WTC11 (cell line): ENCODE measurements around the gene RPTOR. TPM values are rescaled to one million over a fixed set of nuclear protein-coding genes. Genes with fewer than 3 reads are reported as not detected.

Source experiments
- ATAC-seq: fragments of 200-7000 bp; cut with Tn5 transposase; 2 replicates; pipeline ENCODE4 v1.10.0; 2021; ENCODE audit warnings: mild to moderate bottlenecking, moderate library complexity
- CTCF ChIA-PET: fragments of 300-600 bp; sonication (Branson Sonifier 250); formaldehyde crosslinking; loops from one replicate; lab custom pipeline; 2021; ENCODE audit warnings: antibody characterized with exemption; lab: Charles Lee
- POLR2A ChIA-PET: fragments of 350-600 bp; sonication (Branson Sonifier 250); formaldehyde crosslinking; loops from one replicate; lab custom pipeline; 2021; ENCODE audit warnings: antibody characterized with exemption; lab: Charles Lee
- DNase-seq: peaks from one replicate; pipeline ENCODE4 v3.0.0; 2021; ENCODE audit warnings: low spot score
- H3K27ac Mint-ChIP-seq: 2 replicates; pipeline ENCODE4 v1.8.0; 2021; ENCODE audit warnings: mixed read lengths
- H3K27me3 Mint-ChIP-seq: 2 replicates; pipeline ENCODE4 v1.8.0; 2021; ENCODE audit warnings: low read depth, mild to moderate bottlenecking, moderate library complexity, mixed read lengths
- H3K36me3 Mint-ChIP-seq: 2 replicates; pipeline ENCODE4 v1.8.0; 2021; ENCODE audit warnings: mixed read lengths
- H3K4me1 Mint-ChIP-seq: 2 replicates; pipeline ENCODE4 v1.8.0; 2022; ENCODE audit warnings: mixed read lengths
- H3K4me3 Mint-ChIP-seq: 2 replicates; pipeline ENCODE4 v1.8.0; 2021; ENCODE audit warnings: mild to moderate bottlenecking, moderate library complexity, mixed read lengths
- H3K9me3 Mint-ChIP-seq: 2 replicates; pipeline ENCODE4 v1.8.0; 2021; ENCODE audit warnings: mixed read lengths
- E2F1 ChIP-seq: sonication (generic); formaldehyde crosslinking; IDR thresholded peaks from 2 replicates; pipeline ENCODE4 v1.8.0; 2022; ENCODE audit warnings: mild to moderate bottlenecking, missing genetic modification reagents
- IRF1 ChIP-seq: sonication (generic); formaldehyde crosslinking; IDR thresholded peaks from 2 replicates; pipeline ENCODE4 v1.8.0; 2023; ENCODE audit warnings: missing genetic modification reagents
- JUN ChIP-seq: sonication (generic); formaldehyde crosslinking; IDR thresholded peaks from 2 replicates; pipeline ENCODE4 v1.8.0; 2023; ENCODE audit warnings: mild to moderate bottlenecking, missing genetic modification reagents
- MAX ChIP-seq: sonication (generic); formaldehyde crosslinking; IDR thresholded peaks from 2 replicates; pipeline ENCODE4 v1.8.0; 2022; ENCODE audit warnings: mild to moderate bottlenecking, missing genetic modification reagents
- PRRX2 ChIP-seq: fragments of 250-450 bp; sonication (Bioruptor Pico); IDR thresholded peaks from 2 replicates; pipeline ENCODE4 v1.8.0; 2021; ENCODE audit warnings: mild to moderate bottlenecking
- SP1 ChIP-seq: sonication (generic); formaldehyde crosslinking; conservative IDR thresholded peaks from 2 replicates; pipeline ENCODE4 v1.8.1; 2022; ENCODE audit warnings: missing genetic modification reagents
- ZNF532 ChIP-seq: fragments of 250-450 bp; sonication (Bioruptor Pico); IDR thresholded peaks from 2 replicates; pipeline ENCODE4 v1.9.0; 2021; ENCODE audit warnings: mild to moderate bottlenecking, borderline replicate concordance
- total RNA-seq: library from RNA; stranded (reverse); gene quantifications from 3 replicates; pipeline ENCODE4 v1.2.3, GENCODE V29; 2021
- TF ChIP-seq, protein P1 (sequence below): sonication (generic); formaldehyde crosslinking; IDR thresholded peaks from 2 replicates; pipeline ENCODE4 v1.8.1; 2023; ENCODE audit warnings: mild to moderate bottlenecking, missing genetic modification reagents
- TF ChIP-seq, protein P2 (sequence below): sonication (generic); formaldehyde crosslinking; conservative IDR thresholded peaks from 2 replicates; pipeline ENCODE4 v1.8.1; 2023; ENCODE audit warnings: mild to moderate bottlenecking, low read depth, missing genetic modification reagents, moderate library complexity
- TF ChIP-seq, protein P3 (sequence below): sonication (generic); formaldehyde crosslinking; IDR thresholded peaks from 2 replicates; pipeline ENCODE4 v1.8.1; 2023; ENCODE audit warnings: mild to moderate bottlenecking, missing genetic modification reagents, borderline replicate concordance

Gene RPTOR
- total RNA-seq, 1 experiment from 2014 or later = 41.0 TPM

DNA sequence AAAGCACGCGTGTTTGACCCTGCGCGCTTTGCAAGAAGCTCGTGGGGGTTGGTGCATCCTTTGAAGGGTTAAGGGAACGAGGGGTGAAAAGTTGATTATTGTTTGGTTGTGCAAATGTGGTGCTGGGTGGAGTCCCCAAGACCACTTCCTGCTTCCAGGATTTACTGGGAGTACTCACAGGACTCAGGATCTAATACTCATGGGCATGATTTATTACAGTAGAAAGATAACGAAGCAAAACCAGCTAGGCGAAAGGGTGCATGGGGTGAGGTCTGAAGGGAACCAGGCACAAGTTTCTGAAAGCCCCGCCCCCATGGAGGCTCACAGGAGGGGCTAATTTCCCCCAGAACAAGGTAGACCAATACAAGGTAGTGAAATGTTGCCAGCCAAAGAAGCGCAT lies 58.8 kb downstream of the RPTOR start:
- Mint-ChIP-seq H3K36me3 (peaks cover 12% of the 10 kb centered on the region), H3K4me3 (no peak overlapping the region), H3K4me1 (peaks cover 22% of the 10 kb centered on the region), H3K27ac (no peak overlapping the region), H3K27me3 (no peaks in the 10 kb centered on the region), H3K9me3 (peaks cover 7% of the 10 kb centered on the region)
- no peak for TF ChIP-seq IRF1 (CRISPR knock-in tag)
- no peak for TF ChIP-seq PRRX2
- TF ChIP-seq ZNF532 = no peak
- TF ChIP-seq SP1 (CRISPR knock-in tag) = no peak
- TF ChIP-seq, protein P1, sequence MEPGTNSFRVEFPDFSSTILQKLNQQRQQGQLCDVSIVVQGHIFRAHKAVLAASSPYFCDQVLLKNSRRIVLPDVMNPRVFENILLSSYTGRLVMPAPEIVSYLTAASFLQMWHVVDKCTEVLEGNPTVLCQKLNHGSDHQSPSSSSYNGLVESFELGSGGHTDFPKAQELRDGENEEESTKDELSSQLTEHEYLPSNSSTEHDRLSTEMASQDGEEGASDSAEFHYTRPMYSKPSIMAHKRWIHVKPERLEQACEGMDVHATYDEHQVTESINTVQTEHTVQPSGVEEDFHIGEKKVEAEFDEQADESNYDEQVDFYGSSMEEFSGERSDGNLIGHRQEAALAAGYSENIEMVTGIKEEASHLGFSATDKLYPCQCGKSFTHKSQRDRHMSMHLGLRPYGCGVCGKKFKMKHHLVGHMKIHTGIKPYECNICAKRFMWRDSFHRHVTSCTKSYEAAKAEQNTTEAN (CRISPR knock-in tag) = no peak
- no peak for TF ChIP-seq MAX (CRISPR knock-in tag)
- no peak for TF ChIP-seq E2F1 (CRISPR knock-in tag)
- TF ChIP-seq, protein P2, sequence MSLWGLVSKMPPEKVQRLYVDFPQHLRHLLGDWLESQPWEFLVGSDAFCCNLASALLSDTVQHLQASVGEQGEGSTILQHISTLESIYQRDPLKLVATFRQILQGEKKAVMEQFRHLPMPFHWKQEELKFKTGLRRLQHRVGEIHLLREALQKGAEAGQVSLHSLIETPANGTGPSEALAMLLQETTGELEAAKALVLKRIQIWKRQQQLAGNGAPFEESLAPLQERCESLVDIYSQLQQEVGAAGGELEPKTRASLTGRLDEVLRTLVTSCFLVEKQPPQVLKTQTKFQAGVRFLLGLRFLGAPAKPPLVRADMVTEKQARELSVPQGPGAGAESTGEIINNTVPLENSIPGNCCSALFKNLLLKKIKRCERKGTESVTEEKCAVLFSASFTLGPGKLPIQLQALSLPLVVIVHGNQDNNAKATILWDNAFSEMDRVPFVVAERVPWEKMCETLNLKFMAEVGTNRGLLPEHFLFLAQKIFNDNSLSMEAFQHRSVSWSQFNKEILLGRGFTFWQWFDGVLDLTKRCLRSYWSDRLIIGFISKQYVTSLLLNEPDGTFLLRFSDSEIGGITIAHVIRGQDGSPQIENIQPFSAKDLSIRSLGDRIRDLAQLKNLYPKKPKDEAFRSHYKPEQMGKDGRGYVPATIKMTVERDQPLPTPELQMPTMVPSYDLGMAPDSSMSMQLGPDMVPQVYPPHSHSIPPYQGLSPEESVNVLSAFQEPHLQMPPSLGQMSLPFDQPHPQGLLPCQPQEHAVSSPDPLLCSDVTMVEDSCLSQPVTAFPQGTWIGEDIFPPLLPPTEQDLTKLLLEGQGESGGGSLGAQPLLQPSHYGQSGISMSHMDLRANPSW (CRISPR knock-in tag) = no peak
- TF ChIP-seq, protein P3, sequence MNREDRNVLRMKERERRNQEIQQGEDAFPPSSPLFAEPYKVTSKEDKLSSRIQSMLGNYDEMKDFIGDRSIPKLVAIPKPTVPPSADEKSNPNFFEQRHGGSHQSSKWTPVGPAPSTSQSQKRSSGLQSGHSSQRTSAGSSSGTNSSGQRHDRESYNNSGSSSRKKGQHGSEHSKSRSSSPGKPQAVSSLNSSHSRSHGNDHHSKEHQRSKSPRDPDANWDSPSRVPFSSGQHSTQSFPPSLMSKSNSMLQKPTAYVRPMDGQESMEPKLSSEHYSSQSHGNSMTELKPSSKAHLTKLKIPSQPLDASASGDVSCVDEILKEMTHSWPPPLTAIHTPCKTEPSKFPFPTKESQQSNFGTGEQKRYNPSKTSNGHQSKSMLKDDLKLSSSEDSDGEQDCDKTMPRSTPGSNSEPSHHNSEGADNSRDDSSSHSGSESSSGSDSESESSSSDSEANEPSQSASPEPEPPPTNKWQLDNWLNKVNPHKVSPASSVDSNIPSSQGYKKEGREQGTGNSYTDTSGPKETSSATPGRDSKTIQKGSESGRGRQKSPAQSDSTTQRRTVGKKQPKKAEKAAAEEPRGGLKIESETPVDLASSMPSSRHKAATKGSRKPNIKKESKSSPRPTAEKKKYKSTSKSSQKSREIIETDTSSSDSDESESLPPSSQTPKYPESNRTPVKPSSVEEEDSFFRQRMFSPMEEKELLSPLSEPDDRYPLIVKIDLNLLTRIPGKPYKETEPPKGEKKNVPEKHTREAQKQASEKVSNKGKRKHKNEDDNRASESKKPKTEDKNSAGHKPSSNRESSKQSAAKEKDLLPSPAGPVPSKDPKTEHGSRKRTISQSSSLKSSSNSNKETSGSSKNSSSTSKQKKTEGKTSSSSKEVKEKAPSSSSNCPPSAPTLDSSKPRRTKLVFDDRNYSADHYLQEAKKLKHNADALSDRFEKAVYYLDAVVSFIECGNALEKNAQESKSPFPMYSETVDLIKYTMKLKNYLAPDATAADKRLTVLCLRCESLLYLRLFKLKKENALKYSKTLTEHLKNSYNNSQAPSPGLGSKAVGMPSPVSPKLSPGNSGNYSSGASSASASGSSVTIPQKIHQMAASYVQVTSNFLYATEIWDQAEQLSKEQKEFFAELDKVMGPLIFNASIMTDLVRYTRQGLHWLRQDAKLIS (CRISPR knock-in tag) = no peak
- TF ChIP-seq JUN (CRISPR knock-in tag) = no peak
- CTCF ChIA-PET = no interaction called here
- POLR2A ChIA-PET = no interaction called here
- DNase-seq (no peak), ATAC-seq (no peak)
